Upper lobe of left lung (tissue), 6 donors: ENCODE measurements around the gene PAPPA. TPM values are rescaled to one million over a fixed set of nuclear protein-coding genes. Genes with fewer than 3 reads are reported as not detected.

ENCODE experiments used
- ATAC-seq, 2 donors: fragments of 200-7000 bp; cut with Tn5 transposase; one replicate each; pipeline ENCODE4 v1.9.1; 2022; ENCODE audit warnings: mild to moderate bottlenecking in 2 of 2, moderate library complexity in 2 of 2; ENCODE audit not compliant: low FRiP score in 2 of 2
- DNase-seq, 2 donors: peaks; one replicate each; pipeline ENCODE4 v3.0.0-alpha.2; 2019 to 2020
- H3K27ac ChIP-seq, 4 donors: fragments of 200-600 bp; sonication (generic); one replicate each; pipeline ENCODE4 v1.5.1; 2016 to 2019
- H3K27me3 ChIP-seq, 4 donors: fragments of 200-600 bp; sonication (generic); one replicate each; pipeline ENCODE4 v1.5.1; 2017 to 2019
- H3K36me3 ChIP-seq, 4 donors: fragments of 200-600 bp; sonication (generic); one replicate each; pipeline ENCODE4 v1.5.1; 2016 to 2019
- H3K4me1 ChIP-seq, 4 donors: fragments of 200-600 bp; sonication (generic); one replicate each; pipeline ENCODE4 v1.5.1; 2018 to 2019
- H3K4me3 ChIP-seq, 4 donors: fragments of 200-600 bp; sonication (generic); one replicate each; pipeline ENCODE4 v1.5.1; 2017 to 2019; ENCODE audit warnings: mild to moderate bottlenecking in 2 of 4, moderate library complexity in 1 of 4
- H3K9me3 ChIP-seq, 4 donors: fragments of 200-600 bp; sonication (generic); one replicate each; pipeline ENCODE4 v1.5.1; 2018 to 2019
- CTCF ChIP-seq, 6 experiments: fragments of 450-650 bp in 4 of 6; fragments of 200-600 bp in 2 of 6; sonication (generic) in 2 of 6; IDR thresholded peaks; one replicate each; pipeline ENCODE4 v1.5.1; 2016 to 2019; ENCODE audit warnings: antibody characterized with exemption in 6 of 6
- EP300 ChIP-seq, 4 donors: sonication (generic); formaldehyde crosslinking; IDR thresholded peaks; one replicate each; pipeline ENCODE4 v1.5.1; 2017; ENCODE audit warnings: antibody characterized with exemption in 4 of 4, control low read depth in 2 of 4
- POLR2A ChIP-seq, 4 donors: fragments of 450-650 bp; IDR thresholded peaks; one replicate each; pipeline ENCODE4 v1.5.1; 2016 to 2017; ENCODE audit warnings: antibody characterized with exemption in 4 of 4, mild to moderate bottlenecking in 2 of 4
- POLR2AphosphoS5 ChIP-seq, 2 donors: sonication (generic); formaldehyde crosslinking; IDR thresholded peaks; one replicate each; pipeline ENCODE4 v1.5.1; 2017; ENCODE audit warnings: antibody characterized with exemption in 2 of 2
- WGBS, 2 donors: methylation state at CpG; one replicate each; pipeline ENCODE4 v1.1.5; 2017 to 2018; 5-methylcytosine and 5-hydroxymethylcytosine counted together
- total RNA-seq, 6 donors: library from RNA; depleted of rRNA in 4 of 6; stranded (reverse); fragments of >200 nt in 4 of 6; gene quantifications; one replicate each; pipeline versions ENCODE4 v1.1.0 to v1.2.1, GENCODE V29; 2016 to 2021
- donor health status: DM: no; HTN: no; CAD: no; lungs with moderate emphysema.
- donor health status: DM: no; HTN: yes; CAD: no; lungs with severe emphysema.

The PAPPA gene
- total RNA-seq, 6 donors from 2014 or later, result 0.46 to 2.9 (median 1.1) TPM

- H3K4me1 ChIP-seq, result no peaks in the 10 kb centered on the region
- H3K36me3 ChIP-seq, result no peaks in the 10 kb centered on the region
- no peak overlapping the region for H3K4me3 ChIP-seq
- no peak overlapping the region for H3K27ac ChIP-seq
- H3K9me3 ChIP-seq, result no peaks in the 10 kb centered on the region
- no peaks in the 10 kb centered on the region for H3K27me3 ChIP-seq
- TF ChIP-seq POLR2A (IDR thresholded peaks at IDR 0.05) (no peak), POLR2AphosphoS5 (IDR thresholded peaks at IDR 0.05) (no peak), CTCF (IDR thresholded peaks at IDR 0.05) (no peak), EP300 (IDR thresholded peaks at IDR 0.05) (no peak)
- ATAC-seq (no peak), DNase-seq (no peak)
- 83 to 86% methylated on average over 3 of the region's 3 CpGs for WGBS, 2 donors
Observed at GRCh38 chr9:116270546-116270945, 117.0 kb downstream of the PAPPA start.

- H3K27ac ChIP-seq, result no peak overlapping the region
- TF ChIP-seq POLR2A (IDR thresholded peaks at IDR 0.05) (no peak), EP300 (IDR thresholded peaks at IDR 0.05) (no peak), CTCF (IDR thresholded peaks at IDR 0.05) (no peak), POLR2AphosphoS5 (IDR thresholded peaks at IDR 0.05) (no peak)
- H3K36me3 ChIP-seq, result no peaks in the 10 kb centered on the region
- H3K4me1 ChIP-seq, result no peaks in the 10 kb centered on the region
- no peaks in the 10 kb centered on the region for H3K9me3 ChIP-seq
- no peak overlapping the region for H3K4me3 ChIP-seq
- DNase-seq (no peak), ATAC-seq (no peak)
- 68% methylated on average over 7 of the region's 7 CpGs for WGBS, 2 donors
- H3K27me3 ChIP-seq, result no peaks in the 10 kb centered on the region
Observed at GRCh38 chr9:116271340-116271739, 117.7 kb downstream of the PAPPA start.

- Histone ChIP-seq H3K27ac (no peak overlapping the region), H3K9me3 (no peaks in the 10 kb centered on the region), H3K4me3 (no peak overlapping the region), H3K4me1 (no peaks in the 10 kb centered on the region), H3K27me3 (no peaks in the 10 kb centered on the region), H3K36me3 (no peaks in the 10 kb centered on the region)
- no peak for TF ChIP-seq EP300 (IDR thresholded peaks at IDR 0.05)
- TF ChIP-seq POLR2A (IDR thresholded peaks at IDR 0.05), result no peak
- DNase-seq (no peak), ATAC-seq (no peak)
- 26 to 31% methylated on average over 5 of the region's 5 CpGs for WGBS, 2 donors
Observed at GRCh38 chr9:116271991-116272390, 118.4 kb downstream of the PAPPA start.

GRCh38 chr9:116274293-116274692, 120.7 kb downstream of the PAPPA start:
- H3K9me3 ChIP-seq, result no peaks in the 10 kb centered on the region
- DNase-seq, result no peak
- no peak overlapping the region for H3K4me3 ChIP-seq
- 62 to 75% methylated on average over 2 of the region's 2 CpGs for WGBS, 2 donors
- H3K27me3 ChIP-seq, result no peaks in the 10 kb centered on the region
- H3K27ac ChIP-seq, result no peak overlapping the region
- TF ChIP-seq CTCF (IDR thresholded peaks at IDR 0.05) (no peak), EP300 (IDR thresholded peaks at IDR 0.05) (no peak), POLR2AphosphoS5 (IDR thresholded peaks at IDR 0.05) (no peak), POLR2A (IDR thresholded peaks at IDR 0.05) (no peak)
- no peaks in the 10 kb centered on the region for H3K36me3 ChIP-seq
- ATAC-seq, result peak in 1 of 2 donors; percentile 83
- H3K4me1 ChIP-seq, result no peaks in the 10 kb centered on the region

GRCh38 chr9:116275418-116276195, 122.0 kb downstream of the PAPPA start:
- WGBS, 2 donors, result 50 to 55% methylated on average over 6 of the region's 6 CpGs
- Histone ChIP-seq H3K4me3 (no peak overlapping the region), H3K27me3 (no peaks in the 10 kb centered on the region), H3K36me3 (no peaks in the 10 kb centered on the region), H3K27ac (no peak overlapping the region), H3K9me3 (no peaks in the 10 kb centered on the region), H3K4me1 (no peaks in the 10 kb centered on the region)
- ATAC-seq (no peak), DNase-seq (no peak)
- TF ChIP-seq EP300 (IDR thresholded peaks at IDR 0.05) (no peak), POLR2A (IDR thresholded peaks at IDR 0.05) (no peak), POLR2AphosphoS5 (IDR thresholded peaks at IDR 0.05) (no peak), CTCF (IDR thresholded peaks at IDR 0.05) (no peak)
